HG03442 (cell line): ENCODE data around the gene MEGF11.

ENCODE experiments used
- ATAC-seq: cut with Tn5 transposase; IDR thresholded peaks from one replicate; pipeline ENCODE4 v1.9.1; 2021; ENCODE audit warnings: mild to moderate bottlenecking, moderate library complexity; ENCODE audit not compliant: unreplicated experiment

Gene MEGF11

GRCh38 chr15:66097151-66098021 lies 156.2 kb downstream of the MEGF11 start:
- no peak for ATAC-seq

DNA sequence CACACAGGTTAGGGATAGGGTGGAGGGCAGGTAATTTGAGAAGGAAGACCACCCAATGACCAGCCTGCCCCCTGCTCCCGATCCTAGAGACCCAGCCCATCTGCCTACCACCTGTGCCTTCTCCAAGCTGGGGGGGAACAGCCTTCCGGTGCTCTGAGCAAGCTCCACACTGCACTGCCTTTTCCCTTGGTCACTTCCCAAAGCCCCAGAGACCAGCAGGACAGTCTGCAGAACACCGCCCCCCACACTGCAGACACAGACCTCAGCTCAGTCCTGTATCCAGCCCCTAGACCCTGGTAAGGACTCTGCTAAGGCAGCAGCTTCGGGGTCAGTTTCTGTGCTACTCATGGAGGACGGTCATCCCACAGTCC lies 156.9 kb downstream of the MEGF11 start:
- no peak for ATAC-seq

DNA sequence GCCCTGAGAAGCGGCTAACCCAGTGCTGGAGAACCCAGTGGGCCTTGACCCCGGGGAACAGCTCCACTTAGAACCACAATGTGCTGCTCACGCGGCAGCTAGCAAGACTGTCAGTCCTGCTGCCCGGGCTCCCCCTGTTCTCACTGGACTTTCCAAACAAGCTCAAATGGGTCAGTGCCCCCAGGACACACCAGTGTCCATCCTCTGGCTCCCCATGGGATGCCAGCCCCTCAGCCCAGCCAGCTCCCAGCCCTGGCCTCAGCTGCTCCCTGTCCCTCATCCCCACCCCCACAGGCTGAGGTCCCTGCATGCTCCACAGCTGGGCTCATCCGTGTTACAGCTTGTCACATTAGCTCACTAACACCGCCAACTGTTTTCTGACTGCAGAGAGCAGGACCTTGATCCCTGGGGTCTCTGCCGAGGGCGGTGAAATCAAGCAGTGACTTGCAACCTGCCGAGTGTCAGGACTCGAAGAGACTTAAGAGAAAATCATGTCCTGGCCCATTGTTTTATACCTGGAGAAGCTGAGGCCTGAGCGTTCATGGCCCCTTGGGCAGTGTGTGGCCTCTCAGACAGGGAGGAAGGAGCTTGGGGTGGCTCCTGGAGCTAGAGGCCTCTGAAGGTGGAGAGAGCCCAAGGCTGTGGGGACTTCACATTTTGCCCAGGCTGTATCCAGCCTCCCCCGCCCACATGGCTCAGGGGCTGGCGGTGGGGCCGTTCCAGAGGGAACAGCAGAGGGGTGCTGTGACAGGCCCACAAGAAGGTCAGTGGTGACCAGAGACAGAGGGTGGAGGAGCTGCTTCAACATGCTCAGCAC lies 157.5 kb downstream of the MEGF11 start:
- no peak for ATAC-seq

GRCh38 chr15:66094331-66094730 lies 159.2 kb downstream of the MEGF11 start:
- ATAC-seq: no peak

DNA sequence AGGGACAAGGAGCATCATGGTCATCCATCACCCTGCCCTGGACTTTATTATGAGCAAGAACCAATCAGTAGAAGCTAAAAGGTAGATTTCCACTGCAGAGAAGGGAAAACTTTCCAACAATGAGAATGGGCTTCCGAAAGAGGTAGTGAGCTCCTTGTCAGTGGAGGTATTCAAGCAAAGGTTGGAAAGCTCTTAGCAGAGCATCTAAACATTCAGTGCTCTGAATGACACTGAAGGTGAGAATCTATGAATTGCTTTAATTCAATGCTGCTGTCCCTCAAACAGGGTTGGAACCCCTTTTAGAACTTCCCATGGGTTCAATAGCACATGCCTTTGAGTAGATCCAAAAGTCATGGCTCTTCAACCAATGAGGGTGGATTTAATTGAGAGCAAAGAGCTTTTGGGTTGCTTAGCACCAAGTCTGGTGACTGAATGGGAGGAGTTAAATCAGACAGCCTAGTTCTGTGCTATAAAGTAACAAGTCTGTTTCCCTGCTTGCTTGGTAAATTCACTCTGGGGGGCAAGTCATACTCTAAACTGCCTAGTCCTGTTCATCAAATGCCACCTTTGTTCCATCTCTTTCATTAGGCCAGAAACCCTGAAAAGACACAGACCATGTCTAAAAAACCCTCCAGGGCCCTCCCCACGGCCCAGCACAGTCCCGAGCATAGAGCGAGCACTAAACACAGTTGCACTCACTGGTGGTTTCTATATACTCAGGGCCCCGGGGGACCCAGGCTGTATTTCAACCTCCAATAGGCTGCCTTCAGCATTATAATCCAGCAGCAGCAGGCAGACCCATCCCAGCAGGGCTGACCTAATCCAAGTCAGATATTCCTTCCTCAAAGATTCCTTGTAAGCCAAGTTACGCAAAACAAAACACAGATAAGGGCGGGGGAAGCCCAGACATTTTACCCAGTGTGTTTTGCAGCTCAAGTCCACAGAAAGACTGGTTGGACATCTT lies 161.2 kb downstream of the MEGF11 start:
- ATAC-seq: no peak

DNA sequence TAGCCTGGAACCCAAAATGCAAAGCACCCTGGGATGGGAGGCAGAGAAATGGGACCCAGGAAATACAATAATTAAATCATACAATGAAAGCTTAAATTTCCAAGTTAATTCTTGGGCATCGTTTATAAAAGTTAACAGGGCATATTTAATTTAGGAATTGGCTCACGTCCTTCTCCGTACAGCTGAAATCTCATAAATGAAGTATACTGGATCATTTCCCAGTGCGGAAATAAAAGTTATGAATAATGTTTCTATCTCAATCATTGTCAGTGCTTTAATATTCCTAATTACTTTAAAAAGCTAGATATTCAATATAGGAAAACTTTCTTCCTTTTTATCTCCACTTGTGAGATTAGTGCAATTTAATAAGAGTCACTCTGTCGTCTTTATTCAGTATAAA lies 164.0 kb downstream of the MEGF11 start:
- no peak for ATAC-seq

- ATAC-seq: no peak
Measured at GRCh38 chr15:66089049-66089448, 164.5 kb downstream of the MEGF11 start.

DNA sequence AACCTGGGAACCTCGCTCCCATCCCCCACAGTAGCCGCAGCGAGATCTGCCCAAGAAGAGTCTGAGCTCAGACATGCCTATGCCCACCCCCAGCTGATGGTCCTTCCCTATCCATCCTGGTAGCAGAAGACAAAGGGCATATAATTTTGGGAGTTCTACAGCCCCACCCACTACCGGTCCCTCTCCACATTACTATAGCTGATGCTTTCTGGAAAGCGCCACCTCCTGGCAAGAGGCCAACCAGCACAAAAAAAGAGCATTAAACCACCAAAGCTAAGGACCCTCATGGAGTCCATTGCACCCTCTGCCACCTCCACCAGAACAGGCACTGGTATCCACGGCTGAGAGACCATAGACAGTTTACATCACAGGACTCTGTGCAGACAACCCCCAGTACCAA lies 168.4 kb downstream of the MEGF11 start:
- ATAC-seq: no peak

DNA sequence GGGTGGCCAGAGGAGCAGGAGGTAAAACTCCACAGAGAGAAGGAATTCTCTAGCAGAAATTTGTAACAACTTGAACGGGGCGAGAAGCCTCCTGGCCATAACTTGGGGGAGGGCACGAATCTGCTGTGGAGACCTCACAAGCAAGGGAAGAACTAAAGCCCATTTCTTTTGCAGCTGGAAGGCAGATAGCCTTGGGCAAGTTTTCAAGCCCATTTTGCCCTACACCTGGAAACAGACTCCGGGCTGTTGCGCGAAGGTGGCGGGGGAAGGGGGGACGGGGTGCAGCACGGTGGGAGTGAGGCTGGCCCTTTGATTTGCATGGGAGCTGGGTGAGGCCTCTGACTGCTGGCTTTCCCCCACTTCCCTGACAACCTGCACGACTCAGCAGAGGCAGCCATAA lies 168.8 kb downstream of the MEGF11 start:
- no peak for ATAC-seq

- ATAC-seq: no peak
Measured at GRCh38 chr15:66080717-66081398, 172.7 kb downstream of the MEGF11 start.

GRCh38 chr15:66078929-66079275 lies 174.6 kb downstream of the MEGF11 start:
- ATAC-seq: no peak

DNA sequence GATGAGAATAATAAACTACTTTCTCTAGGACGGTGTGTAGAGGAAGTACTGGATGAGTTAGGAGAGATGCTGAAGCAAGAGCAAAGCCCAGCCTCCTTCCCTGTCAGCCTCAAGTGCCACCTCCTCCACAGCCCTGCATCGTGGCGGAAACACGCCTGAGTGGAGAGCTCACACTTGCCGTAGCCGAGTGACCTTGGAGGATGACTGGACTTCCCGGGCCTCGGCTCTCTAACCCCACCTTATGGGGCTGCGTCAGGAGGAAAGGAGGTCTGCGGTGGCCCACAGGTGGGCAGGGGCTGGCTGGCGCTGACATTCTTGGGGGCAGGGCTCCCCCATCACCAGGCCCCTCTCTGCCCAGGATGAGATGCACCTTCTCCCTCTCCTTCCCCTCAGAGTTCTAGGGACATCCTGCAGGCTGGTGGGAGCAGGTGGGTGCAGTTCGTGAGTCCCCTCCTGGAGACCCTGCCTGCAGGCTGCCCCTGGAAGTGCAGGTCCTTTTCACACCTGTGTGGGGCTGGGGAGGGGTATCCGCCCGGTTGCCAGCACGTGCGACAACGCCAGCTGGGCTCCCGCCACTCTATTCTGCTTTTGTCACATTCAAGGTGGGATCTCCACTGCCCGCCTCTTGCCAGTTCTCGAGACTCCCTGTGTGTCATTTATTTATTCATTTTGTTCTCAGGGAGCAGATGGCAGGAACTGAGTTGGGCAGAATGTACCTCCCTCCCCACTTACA lies 175.2 kb downstream of the MEGF11 start:
- ATAC-seq: no peak

GRCh38 chr15:66077320-66077663 lies 176.3 kb downstream of the MEGF11 start:
- no peak for ATAC-seq

DNA sequence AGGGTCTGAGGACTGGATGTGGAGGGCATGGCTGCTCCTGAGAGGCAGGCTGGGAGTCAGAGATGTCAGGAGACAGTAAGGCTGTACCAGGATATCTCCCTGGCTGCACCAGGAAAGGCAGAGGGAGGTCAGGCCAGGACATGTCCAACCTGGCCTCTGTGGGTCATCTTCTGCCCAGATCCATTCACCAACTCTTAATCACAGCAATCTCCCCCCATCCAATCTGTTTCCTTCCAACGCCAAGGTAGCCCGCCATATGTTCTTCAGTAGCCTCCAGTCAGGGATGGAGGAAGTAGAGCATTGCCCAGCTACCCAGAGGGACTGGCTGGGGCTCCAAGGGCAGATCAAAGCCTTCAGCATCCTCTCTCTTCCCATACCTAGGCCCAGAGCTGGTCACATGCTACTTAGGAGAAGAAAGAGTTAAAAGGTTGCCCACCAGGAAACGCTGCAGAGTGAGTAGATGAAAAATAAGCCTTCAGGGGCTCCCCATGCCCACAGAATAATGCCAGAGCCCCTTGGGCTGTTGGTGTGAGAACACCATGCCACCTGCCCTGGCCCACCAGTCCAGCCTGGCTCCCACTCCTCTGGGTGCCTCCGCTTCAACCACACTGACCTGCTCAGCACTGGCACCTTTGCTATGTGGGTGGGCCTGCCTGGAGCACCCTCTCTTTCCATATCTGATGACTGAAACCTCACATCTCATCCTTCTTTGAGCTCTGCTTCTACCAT lies 176.8 kb downstream of the MEGF11 start:
- ATAC-seq: no peak

GRCh38 chr15:66075947-66076346 lies 177.6 kb downstream of the MEGF11 start:
- ATAC-seq: no peak

DNA sequence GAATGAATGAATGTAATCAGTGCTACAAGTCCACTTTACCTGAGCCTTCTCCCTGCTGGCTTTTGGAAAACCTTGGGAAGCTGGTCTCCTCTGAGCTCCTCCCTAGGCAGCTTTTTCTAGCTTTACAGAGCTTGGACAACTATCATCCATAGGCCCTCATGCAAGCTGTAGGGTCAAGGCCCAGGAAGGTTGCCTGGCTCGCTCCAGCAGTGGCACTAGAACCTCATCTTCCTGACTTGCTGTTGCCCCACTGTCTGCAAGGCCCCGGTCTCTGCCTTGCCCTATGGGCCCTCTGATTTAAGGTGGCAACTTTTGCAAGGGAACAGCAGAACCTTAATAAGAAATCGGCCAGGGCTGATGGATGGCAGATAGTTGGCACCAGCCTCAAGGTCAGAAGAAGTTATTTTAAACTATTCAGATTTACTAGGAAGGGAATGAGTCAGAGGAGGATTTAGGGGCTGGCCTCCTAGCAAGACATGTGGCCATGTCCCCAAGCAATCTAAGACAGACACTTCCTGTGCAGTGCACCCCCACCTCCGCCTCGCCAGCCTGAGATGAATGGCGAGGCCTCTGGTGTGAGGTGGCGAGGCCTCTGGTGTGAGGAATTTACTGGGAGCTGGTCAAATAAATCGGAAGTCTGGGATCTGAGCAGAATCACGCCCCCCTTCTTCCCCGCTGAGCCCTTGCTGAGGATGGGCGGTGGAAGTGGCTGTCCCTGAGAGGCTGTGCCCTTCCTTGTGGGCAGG lies 180.8 kb downstream of the MEGF11 start:
- ATAC-seq: no peak

GRCh38 chr15:66071921-66072295 lies 181.6 kb downstream of the MEGF11 start:
- no peak for ATAC-seq

DNA sequence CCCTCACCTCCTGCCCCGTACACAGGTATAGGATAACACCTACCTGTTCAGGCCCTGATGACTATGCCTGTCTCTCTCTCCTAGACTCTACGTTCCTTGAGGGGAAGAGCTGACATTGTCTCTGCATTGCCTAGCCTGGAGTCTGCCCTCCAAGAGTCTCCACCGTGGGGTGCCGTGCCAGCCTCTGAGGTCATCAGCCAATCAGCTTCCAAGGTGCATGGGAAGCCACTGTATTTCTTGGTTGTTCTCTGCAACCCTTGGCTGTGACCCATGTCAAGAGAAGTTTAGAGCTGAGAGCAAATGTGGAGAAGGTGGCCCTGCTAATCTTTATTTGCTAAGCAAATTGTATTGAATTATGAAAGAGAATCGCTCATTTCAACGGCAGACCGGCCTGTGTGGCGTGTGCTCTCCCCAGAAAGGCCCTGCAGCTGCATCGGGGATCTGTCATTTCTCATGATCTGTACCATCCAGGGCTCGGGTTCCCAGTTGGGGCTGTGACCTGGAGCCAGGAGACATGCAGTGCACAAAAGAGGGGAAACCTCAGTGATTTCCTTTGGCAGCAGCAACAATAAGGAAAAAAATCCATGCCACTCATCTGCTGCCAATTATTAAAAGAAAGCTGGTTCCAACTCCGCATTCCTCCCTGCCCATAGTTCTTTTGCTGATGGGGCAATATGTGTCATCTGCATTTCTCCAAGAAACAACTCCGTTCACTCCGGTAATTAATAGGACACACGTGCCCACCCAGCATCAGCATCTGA lies 182.2 kb downstream of the MEGF11 start:
- ATAC-seq: no peak
